ENCODE measurements around the gene COL4A1. TPM values are rescaled to one million over a fixed set of nuclear protein-coding genes. Genes with fewer than 3 reads are reported as not detected.

COL4A1 gene
- total RNA-seq, 1 donor from 2014 or later, result 2,489 TPM

- H4K20me1 ChIP-seq (ENCODE audit: insufficient read depth, low read length), result no peaks in the 10 kb centered on the region
- DNase-seq (ENCODE audit: low read depth) (no peak), FAIRE-seq (no peak)
- H3K9me3 ChIP-seq (ENCODE audit: insufficient read depth, low read depth, low read length), result no peaks in the 10 kb centered on the region
- peak overlapping the region; percentile 76 for H3K4me2 ChIP-seq (ENCODE audit: low read length)
- Mint-ChIP-seq H3K9me3 (ENCODE audit: unreplicated experiment) (no peaks in the 10 kb centered on the region), H3K4me3 (ENCODE audit: unreplicated experiment) (peak overlapping the region; percentile 28), H3K27ac (ENCODE audit: unreplicated experiment) (peak overlapping the region; percentile 98), H3K36me3 (ENCODE audit: low read depth, unreplicated experiment) (peaks cover 44% of the 10 kb centered on the region), H3K4me1 (ENCODE audit: low read depth, unreplicated experiment) (peaks cover 93% of the 10 kb centered on the region), H3K27me3 (ENCODE audit: low read depth, unreplicated experiment) (no peaks in the 10 kb centered on the region)
- H2AFZ ChIP-seq (ENCODE audit: low read depth, low read length), result no peak overlapping the region
- peak overlapping the region; percentile 92 for H3K27ac ChIP-seq (ENCODE audit: low read depth, low read length)
- peaks cover 87% of the 10 kb centered on the region for H3K79me2 ChIP-seq (ENCODE audit: insufficient read depth, low read length)
- H3K9ac ChIP-seq (ENCODE audit: low read length), result peak overlapping the region; percentile 84
- no peaks in the 10 kb centered on the region for H3K27me3 ChIP-seq (ENCODE audit: insufficient read depth, low read length)
- peaks cover 14% of the 10 kb centered on the region for H3K36me3 ChIP-seq (ENCODE audit: insufficient read depth, low read length)
- no peak overlapping the region for H3K4me3 ChIP-seq (ENCODE audit: insufficient read depth, low read depth, low read length)
- no peak for TF ChIP-seq EZH2 (IDR thresholded peaks at IDR 0.05; ENCODE audit: insufficient read depth, low read length)
- no peak for TF ChIP-seq CTCF (IDR thresholded peaks at IDR 0.05; ENCODE audit: insufficient read depth, low read depth, low read length)
- H3K4me1 ChIP-seq (ENCODE audit: insufficient read depth, low read length), result peaks cover 93% of the 10 kb centered on the region
These were observed 19.4 kb upstream of the COL4A1 start for GRCh38 chr13:110326263-110326904.

- peak overlapping the region; percentile 79 for H3K27ac ChIP-seq (ENCODE audit: low read depth, low read length)
- peaks cover 35% of the 10 kb centered on the region for H3K36me3 Mint-ChIP-seq (ENCODE audit: low read depth, unreplicated experiment)
These were observed 17.2 kb upstream of the COL4A1 start for GRCh38 chr13:110324026-110324749.

More at GRCh38 chr13:110324026-110324749, 17.2 kb upstream of the COL4A1 start:
- H3K79me2 ChIP-seq (ENCODE audit: insufficient read depth, low read length), result peaks cover 88% of the 10 kb centered on the region
- Mint-ChIP-seq H3K27ac (ENCODE audit: unreplicated experiment) (peak overlapping the region; percentile 83), H3K9me3 (ENCODE audit: unreplicated experiment) (no peaks in the 10 kb centered on the region), H3K4me1 (ENCODE audit: low read depth, unreplicated experiment) (peaks cover 88% of the 10 kb centered on the region), H3K4me3 (ENCODE audit: unreplicated experiment) (peak overlapping the region; percentile 28), H3K27me3 (ENCODE audit: low read depth, unreplicated experiment) (no peaks in the 10 kb centered on the region)
- H3K9me3 ChIP-seq (ENCODE audit: insufficient read depth, low read depth, low read length), result no peaks in the 10 kb centered on the region
- TF ChIP-seq CTCF (IDR thresholded peaks at IDR 0.05; ENCODE audit: insufficient read depth, low read depth, low read length) (no peak), EZH2 (IDR thresholded peaks at IDR 0.05; ENCODE audit: insufficient read depth, low read length) (no peak)
- H3K36me3 ChIP-seq (ENCODE audit: insufficient read depth, low read length), result peaks cover 14% of the 10 kb centered on the region
- no peak for DNase-seq (ENCODE audit: low read depth)
- H3K9ac ChIP-seq (ENCODE audit: low read length), result peak overlapping the region; percentile 72
- H2AFZ ChIP-seq (ENCODE audit: low read depth, low read length), result no peak overlapping the region
- H3K4me2 ChIP-seq (ENCODE audit: low read length), result peak overlapping the region; percentile 64
- FAIRE-seq, result no peak
- no peaks in the 10 kb centered on the region for H4K20me1 ChIP-seq (ENCODE audit: insufficient read depth, low read length)
- no peaks in the 10 kb centered on the region for H3K27me3 ChIP-seq (ENCODE audit: insufficient read depth, low read length)
- peaks cover 93% of the 10 kb centered on the region for H3K4me1 ChIP-seq (ENCODE audit: insufficient read depth, low read length)
- H3K4me3 ChIP-seq (ENCODE audit: insufficient read depth, low read depth, low read length), result no peak overlapping the region
